Thyroid gland (tissue), 4 donors: ENCODE data around the gene BRD2.
A peak's percentile ranks its signal among the peaks of the same experiment; 100 is the strongest.

ENCODE experiments used
- POLR2A ChIP-seq, 2 donors: fragments of 450-650 bp; IDR thresholded peaks; one replicate each; pipeline ENCODE4 v1.6.1; 2017; ENCODE audit warnings: antibody characterized with exemption in 2 of 2, mild to moderate bottlenecking in 2 of 2, moderate library complexity in 1 of 2
- TF ChIP-seq, protein P1 (sequence below), 6 experiments: fragments of 200-600 bp in 3 of 6; fragments of 450-650 bp in 3 of 6; sonication (generic) in 3 of 6; IDR thresholded peaks; one replicate each; pipeline ENCODE4 v1.5.1; 2016 to 2019; ENCODE audit warnings: antibody characterized with exemption in 6 of 6, mild to moderate bottlenecking in 2 of 6, inconsistent platforms in 1 of 6, moderate library complexity in 1 of 6

DNA sequence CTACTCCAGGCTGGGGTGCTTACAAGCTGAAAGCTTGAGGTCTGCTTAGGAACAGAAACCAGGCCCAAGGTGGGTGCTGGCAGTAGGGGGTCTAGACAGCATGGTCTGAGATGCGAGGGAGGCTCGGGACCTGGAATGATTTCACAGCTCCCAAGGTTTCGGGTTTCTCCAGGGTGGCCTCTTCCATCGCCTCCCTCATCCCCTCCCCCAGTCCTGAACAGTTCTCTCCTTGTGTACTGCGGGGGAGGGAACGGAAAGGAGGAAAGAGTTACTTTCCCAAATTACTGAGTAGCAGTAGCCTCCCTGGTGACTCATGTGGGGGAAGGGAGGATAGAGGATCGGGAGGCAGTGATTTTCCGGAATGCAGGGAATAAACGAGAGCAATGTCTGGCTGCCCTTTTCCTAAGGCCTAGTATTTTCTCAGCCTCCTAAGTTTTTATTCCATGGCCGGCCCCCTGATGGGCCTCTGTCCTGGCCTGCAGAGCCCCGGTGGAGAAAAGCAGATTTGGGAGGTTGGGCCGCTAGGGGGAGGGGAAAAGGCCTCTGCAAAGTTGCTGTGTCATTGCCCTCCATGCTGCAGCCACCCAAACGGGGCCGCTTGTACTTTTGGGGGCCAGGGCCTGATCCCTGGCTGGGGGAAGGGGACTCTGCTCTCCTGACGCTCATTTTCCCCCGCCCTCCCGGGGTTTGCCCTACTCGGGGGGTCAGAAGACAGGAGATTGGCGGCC is 1.5 kb downstream of the BRD2 start:
- TF ChIP-seq, protein P1, sequence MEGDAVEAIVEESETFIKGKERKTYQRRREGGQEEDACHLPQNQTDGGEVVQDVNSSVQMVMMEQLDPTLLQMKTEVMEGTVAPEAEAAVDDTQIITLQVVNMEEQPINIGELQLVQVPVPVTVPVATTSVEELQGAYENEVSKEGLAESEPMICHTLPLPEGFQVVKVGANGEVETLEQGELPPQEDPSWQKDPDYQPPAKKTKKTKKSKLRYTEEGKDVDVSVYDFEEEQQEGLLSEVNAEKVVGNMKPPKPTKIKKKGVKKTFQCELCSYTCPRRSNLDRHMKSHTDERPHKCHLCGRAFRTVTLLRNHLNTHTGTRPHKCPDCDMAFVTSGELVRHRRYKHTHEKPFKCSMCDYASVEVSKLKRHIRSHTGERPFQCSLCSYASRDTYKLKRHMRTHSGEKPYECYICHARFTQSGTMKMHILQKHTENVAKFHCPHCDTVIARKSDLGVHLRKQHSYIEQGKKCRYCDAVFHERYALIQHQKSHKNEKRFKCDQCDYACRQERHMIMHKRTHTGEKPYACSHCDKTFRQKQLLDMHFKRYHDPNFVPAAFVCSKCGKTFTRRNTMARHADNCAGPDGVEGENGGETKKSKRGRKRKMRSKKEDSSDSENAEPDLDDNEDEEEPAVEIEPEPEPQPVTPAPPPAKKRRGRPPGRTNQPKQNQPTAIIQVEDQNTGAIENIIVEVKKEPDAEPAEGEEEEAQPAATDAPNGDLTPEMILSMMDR (IDR thresholded peaks at IDR 0.05), result peak in 4 of 6 experiments; percentile 19 to 38 (median 30)
- peak in 1 of 2 donors; percentile 59 for TF ChIP-seq POLR2A (IDR thresholded peaks at IDR 0.05)
